ENCODE data around the gene RBFOX2.

The RBFOX2 gene

DNA sequence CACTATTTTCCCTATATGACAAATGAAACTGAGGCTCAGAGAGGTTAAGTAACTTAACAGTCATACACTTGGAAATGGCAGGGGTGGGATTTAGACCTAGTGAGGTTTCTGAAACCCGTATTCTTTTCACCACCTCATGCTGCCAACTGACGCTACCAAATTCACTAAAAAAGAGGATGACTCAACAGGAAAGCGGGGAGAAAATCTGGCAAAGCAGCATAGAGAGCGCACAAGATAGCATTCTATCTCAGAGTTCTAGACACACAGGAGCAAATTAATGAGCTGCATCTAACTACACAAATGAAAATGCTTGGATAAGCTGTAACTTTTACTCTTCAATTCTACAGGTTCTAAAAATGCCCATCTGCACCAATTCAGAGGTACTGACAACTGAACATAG is 136.4 kb downstream of the RBFOX2 start:
- DNase-seq = no peak

GRCh38 chr22:35891442-35891841 is 137.2 kb downstream of the RBFOX2 start:
- no peak for DNase-seq

- DNase-seq = no peak
Measured at GRCh38 chr22:35889071-35889470, 139.6 kb downstream of the RBFOX2 start.

DNA sequence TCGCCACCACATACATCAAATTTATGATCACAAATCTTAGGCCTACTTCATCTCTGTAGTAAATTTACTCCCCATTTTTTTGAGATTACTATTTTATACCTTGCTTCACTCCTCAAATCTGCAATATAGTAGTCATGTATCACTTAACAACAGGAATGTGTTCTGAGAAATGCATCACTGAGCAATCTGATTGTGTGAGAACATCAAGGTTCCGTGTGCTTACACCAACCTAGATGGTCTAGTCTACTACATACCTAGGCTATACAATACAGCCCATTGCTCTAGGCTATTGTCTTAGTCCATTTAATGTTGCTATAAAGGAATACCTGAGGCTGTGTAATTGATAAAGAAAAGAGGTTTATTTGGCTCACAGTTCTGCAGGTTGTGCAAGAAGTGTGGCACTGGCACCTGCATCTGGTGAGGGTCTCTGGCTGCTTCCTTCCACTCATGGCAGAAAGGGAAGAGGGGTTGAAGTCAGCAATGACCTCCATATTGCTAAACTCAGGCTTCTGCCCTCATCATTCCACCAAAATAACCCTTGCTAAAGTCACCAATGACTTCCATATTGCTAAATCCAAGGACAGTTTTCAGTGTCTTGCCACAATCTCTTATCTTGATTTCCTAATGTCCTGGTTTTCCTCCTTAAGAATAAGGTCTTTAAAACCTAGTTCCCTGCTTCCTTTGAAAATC is 140.3 kb downstream of the RBFOX2 start:
- DNase-seq = no peak

- no peak for DNase-seq
Measured at GRCh38 chr22:35887296-35887875, 141.2 kb downstream of the RBFOX2 start.

DNA sequence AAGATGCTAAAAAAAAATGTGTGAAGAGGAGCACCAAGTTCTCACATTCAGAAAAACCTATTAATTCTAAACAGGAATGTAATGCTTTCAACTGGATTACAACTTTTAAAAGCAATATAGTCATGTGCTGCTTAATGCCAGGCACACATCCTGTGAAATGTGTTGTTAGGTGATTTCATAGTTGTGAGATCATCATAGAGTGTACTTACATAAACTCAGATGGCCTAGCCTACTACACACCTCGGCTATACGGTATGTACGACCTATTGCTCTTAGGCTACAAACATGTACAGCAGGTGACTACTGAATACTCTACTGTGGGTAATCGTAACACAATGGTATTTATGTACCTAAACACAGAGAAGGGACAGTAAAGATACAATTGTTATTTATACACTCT is 142.3 kb downstream of the RBFOX2 start:
- DNase-seq = no peak

- DNase-seq = no peak
Measured at GRCh38 chr22:35884529-35884928, 144.1 kb downstream of the RBFOX2 start.

DNA sequence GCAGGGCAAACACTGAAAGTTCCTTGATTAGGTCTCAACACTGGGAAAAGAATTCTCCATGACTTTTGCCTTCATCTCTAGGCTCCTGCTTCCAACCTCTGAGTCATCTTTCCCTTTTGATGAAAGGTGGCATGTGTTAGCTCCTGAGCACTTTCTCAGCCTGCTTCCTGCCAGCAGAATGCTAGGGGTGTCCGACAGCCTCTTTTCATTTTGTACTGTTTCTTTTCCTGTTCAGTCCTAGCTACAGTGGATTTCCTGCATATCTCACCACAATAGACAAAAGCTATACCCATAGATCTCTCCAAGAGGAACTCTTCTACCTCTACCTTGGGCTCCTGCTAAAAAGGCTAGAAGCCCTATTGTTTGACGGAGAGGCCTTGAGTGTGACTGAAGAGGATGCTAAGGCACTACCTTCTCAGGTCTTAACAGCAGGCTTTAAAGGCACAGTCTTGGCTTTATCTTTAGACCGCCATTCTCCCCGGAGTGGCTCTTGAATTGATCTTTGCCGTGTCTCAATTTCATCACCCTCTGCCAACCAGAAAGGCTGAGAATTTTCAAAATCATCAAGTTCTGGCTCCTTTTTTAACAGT is 145.5 kb downstream of the RBFOX2 start:
- DNase-seq = no peak

DNA sequence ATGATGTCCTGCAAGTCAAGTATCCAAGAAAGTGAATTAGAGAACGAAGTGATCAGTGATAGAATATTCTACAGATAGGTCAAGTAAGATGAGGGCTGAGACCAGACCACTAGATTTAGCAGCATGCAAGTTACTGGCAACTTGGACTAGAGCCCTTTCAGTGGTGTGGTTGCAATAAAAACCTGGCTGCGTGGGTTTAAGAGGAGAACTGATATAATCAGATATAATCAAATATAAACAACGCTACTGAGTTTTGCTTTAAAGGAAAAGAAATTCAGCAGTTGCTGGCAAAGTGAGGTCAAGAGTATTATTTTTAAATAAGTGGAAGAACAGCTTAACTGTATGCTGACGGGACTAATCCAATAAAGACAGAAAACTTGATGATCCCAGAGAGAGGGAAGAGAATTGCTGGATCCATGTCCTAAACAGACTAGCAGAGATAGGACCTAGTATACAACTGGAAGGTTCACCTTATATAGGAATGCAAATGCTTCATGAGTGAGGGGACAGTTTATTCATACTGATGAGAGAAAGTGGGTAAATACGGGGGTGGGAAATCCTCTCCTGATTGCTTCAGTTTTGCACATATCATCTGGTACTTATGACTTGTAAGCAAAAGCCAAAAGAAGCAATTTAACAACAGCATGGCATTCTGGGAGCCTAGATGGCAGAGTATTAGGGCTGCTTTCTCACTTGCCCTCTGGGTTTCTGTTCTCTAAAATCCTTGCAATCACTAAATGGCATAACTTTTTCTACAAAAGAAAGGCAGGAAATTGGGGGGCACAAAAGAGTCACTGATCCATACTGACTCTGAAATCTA is 146.2 kb downstream of the RBFOX2 start:
- DNase-seq = no peak

DNA sequence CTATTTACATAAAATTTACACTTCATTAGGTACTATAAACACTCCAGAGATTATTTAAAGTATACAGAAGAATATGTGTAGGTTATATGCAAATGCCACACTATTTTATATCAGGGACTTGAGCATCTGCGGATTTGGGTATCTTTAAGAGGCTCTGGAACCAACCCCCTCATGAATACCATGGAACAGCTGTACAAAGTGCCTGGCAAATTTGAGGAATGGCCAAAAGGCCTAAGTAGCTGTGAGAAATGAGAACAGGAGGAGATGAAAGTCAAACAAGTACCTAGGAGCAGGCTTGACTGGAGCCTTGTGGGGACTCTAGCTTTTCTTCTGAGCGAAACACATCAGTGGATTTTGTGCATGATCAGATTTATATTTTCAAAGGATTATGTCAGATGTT is 149.3 kb downstream of the RBFOX2 start:
- no peak for DNase-seq

DNA sequence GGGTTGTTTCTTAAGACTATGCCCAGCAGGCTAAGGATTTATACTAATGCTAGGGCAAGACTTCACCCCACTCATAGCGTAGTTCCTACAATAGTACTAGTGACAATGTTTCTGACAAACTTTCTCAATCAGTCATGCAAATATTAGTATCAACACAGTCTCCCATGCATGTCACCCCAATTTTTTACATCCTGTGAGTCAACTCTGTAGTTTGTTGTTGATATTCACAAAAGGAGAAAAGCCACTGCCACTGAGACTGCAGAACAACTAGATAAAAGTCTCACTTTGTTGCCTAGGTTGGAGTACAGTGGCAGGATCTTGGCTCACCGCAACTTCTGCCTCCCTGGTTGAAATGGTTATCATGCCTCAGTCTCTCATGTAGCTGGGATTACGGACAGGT is 155.2 kb downstream of the RBFOX2 start:
- DNase-seq = no peak

DNA sequence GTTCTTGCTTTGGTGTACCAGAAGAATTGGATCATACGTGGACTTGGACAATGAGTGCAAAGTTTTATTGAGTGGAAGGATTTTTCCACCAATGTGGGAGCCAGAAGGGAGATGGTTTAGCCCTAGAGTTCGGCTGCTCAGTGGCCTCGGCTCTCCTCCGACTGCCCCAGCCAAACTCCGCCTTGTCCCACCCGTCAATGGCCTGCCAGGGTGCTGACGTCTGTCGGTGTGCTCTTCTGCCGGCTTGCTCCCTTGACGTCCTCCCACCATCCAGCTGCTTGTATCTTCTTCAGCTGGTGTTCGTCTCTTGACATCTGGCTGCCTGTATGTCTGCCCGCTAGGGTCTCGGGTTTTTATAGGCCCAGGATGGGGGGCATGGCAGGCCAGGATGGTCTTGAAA is 156.2 kb downstream of the RBFOX2 start:
- DNase-seq = no peak

- DNase-seq = no peak
Measured at GRCh38 chr22:35870517-35871293, 157.9 kb downstream of the RBFOX2 start.

DNA sequence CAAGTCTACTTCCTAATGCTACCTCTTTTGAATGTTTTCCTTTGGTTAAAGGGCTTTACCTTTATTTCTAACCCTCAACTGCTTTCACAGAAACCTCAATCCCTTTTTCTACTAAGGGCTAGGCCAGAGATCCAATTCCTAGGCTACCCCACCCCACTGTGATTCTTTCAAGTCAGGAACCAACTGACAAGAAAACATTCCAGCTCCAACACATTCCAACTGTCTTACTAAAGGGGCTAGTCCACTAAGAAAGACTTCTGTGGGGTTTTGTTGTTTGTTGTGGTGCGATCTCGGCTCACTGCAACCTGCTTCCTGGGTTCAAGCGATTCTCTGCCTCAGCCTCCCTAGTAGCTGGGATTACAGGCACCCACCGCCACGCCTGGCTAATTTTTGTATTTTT is 159.7 kb downstream of the RBFOX2 start:
- DNase-seq = no peak

GRCh38 chr22:35866651-35867050 is 162.0 kb downstream of the RBFOX2 start:
- DNase-seq = no peak

GRCh38 chr22:35864545-35865165 is 164.0 kb downstream of the RBFOX2 start:
- DNase-seq = no peak

DNA sequence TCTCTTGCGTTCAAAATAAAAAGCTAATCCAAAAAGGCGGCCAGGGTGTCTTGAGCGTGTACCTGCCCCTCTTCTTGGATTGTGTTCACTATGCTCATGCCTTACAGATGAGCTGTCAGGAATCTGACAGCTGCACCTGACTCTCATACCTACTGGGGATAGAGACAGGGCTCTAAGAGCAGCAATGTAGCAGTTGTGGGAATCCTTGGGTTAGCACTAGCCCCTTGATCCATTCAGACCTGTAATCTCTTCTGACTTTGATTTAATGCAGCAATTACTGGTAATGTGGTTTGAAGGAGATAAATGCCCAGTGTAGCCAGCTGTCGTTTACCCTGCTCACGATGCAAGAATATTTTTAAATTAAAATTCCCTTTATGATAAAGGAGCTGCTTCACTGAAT is 165.2 kb downstream of the RBFOX2 start:
- no peak for DNase-seq

- no peak for DNase-seq
Measured at GRCh38 chr22:35862697-35863096, 165.9 kb downstream of the RBFOX2 start.

DNA sequence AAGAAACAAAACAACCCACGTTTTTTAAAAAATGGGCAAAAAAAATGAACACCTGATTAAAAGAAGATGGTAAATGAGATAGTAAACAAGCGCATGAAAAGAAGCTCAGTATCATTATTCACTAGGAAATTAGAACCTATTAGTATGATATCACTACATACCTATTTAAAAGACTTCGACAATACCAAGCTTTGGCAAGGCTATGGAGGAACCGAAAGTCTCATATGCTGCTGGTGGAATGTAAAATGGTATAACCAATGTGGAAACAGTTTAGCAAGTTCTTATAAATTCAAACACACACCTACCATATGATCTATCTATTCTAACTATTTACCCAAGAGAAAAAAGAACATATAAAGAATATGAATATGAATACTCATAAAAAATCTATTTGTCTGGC is 167.2 kb downstream of the RBFOX2 start:
- DNase-seq = no peak

- no peak for DNase-seq
Measured at GRCh38 chr22:35860837-35861236, 167.8 kb downstream of the RBFOX2 start.

DNA sequence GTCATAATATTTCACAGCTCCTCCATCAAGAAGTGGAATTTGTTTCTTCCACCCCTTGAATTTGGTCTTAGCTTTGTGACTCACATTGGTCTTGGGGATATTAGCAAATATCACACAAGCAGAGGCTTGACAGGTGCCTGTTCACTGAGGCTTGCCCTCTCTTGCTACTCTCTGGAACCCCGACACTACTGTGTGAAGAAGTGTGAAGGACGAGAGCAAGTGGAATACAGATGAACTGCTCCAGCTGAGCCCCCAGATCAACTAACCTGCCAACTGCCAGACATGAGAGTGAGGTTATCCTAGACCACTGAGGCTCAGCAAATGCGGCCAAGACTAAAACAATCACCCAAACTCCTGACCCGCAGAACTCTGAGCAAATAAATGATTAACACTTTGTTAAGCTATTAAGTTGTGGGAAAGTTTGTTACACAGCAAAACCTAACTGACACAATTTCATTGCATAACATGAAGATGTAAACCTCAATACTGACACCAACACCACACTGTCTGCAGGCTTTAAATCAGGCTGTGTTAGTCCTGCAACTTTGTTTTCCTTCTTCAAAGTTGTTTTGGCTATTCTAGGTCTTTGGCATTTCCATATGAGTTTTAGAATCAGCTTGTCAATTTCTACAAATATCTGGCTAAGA is 168.4 kb downstream of the RBFOX2 start:
- no peak for DNase-seq

DNA sequence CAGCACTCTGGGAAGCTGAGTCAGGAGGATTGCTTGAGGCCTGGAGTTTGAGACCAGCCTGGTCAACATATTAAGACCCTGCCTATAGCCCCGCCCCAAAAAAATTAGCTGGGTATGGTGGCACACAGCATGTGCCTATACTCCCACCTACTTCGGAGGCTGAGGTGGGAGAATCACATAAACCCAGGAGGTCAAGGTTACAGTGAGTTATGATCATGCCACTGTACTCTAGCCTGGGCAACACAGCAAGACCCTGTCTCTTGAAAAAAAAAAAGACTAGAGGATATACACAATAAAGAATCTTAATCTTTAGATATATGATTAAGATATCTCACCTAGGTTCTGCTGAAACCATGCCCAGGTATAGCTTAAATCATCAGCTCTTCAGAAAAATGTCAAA is 174.3 kb downstream of the RBFOX2 start:
- DNase-seq = no peak

Measured in CD4-positive, alpha-beta T cell treated with Interleukin-12 subunit alpha and Interleukin-12 subunit beta, for 1 hour (primary cell).